SH-SY5Y (cell line): ENCODE measurements around the gene MIF.

Experiments used
- GATA2 ChIP-seq: IDR thresholded peaks from 2 replicates; pipeline ENCODE4 v1.6.1; 2011; ENCODE audit warnings: mild to moderate bottlenecking, low read depth, low read length
- GATA3 ChIP-seq: IDR thresholded peaks from 2 replicates; pipeline ENCODE4 v1.6.1; 2011; ENCODE audit warnings: low read depth, mild to moderate bottlenecking, low read length, moderate library complexity

DNA sequence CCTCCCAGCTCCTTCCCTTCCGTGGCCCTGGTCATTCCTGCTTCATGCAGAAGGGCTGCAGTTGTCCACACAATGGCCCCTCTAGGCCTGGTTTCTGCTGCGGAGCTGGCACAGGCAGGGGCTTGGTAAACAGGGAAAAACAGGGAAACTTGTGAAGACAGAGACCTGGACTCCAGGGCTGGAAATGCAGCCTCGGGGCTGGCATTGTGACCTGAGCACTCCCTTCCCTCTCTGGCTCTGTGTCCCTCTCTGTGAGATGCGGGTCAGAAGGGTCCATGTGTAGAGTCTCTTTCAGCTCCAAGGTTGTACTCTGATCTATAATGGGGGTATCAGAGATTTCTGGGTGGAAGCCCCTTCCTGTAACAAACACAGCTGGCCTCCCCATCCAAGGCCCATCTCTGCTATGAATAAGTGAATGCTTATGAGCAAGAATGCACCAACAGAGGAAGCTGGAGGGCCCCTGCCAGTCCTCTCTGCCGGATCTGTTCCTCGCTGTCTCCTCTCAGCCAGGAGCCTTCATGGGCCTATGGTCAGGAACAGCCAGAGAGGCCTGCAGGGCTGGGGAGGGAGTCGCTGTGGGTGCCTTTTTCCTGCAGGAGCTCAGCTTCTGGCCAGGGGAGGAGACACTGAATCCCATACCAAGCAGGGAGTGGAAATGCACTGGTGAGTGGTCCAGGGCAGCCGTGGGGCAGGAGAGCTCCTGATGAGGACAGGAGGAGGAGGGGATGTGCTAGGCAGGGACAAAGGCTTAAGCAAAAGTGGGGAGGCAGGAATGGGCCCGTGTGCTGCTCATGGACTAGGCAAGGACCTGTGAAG, 48.7 kb upstream of the MIF start:
- TF ChIP-seq GATA2 = no peak
- TF ChIP-seq GATA3 = no peak
